Gastrocnemius medialis (tissue), 4 donors: Measurements from ENCODE around the gene RAB4B.
"Not testable (repeated sequence)": the region's sequence is repeated elsewhere in the genome, so short reads cannot be mapped to it uniquely, and the experiment has no call there.

Experiments
- POLR2A ChIP-seq, 2 donors: fragments of 450-650 bp; IDR thresholded peaks; one replicate each; pipeline ENCODE4 v1.6.1; 2017; ENCODE audit warnings: antibody characterized with exemption in 2 of 2, mild to moderate bottlenecking in 2 of 2, moderate library complexity in 2 of 2
- TF ChIP-seq, protein P1 (sequence below), 5 experiments: fragments of 450-650 bp in 3 of 5; fragments of 200-600 bp in 2 of 5; sonication (generic) in 2 of 5; IDR thresholded peaks in 4 of 5; conservative IDR thresholded peaks in 1 of 5; 1 replicate in 4 of 5; 2 replicates in 1 of 5; pipeline ENCODE4 v1.5.1; 2016 to 2019; ENCODE audit warnings: antibody characterized with exemption in 5 of 5, mild to moderate bottlenecking in 3 of 5, moderate library complexity in 3 of 5

DNA sequence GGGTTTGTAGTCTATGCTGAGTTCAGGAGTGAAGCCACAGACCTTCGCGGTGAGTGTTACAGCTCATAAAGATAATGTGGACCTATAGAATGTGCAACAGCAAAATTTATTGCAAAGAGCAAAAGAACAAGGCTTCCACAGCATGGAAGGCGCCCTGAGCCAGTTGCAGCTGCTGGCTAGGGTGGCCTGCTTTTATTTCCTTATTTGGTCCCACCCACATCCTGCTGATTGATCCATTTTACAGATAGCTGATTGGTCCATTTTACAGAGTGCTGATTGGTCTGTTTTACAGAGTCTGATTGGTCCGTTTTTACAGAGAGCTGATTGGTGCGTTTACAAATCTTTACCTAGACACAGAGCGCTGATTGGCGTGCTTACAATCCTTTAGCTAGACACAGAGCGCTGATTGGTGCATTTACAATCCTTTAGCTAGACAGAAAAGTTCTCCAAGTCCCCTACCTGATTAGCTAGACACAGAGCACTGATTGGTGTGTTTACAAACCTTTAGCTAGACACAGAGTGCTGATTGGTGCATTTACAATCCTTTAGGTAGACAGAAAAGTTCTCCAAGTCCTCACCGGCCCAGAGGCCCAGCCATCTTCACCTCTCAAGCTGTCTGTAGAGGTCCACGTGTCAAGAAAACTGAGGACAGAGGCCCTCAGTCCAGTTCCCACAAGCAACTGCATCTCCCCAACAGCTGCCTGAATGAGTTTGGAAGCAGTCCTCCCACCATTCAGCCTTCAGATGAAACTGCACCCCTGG, 6.8 kb upstream of the RAB4B start:
- TF ChIP-seq, protein P1, sequence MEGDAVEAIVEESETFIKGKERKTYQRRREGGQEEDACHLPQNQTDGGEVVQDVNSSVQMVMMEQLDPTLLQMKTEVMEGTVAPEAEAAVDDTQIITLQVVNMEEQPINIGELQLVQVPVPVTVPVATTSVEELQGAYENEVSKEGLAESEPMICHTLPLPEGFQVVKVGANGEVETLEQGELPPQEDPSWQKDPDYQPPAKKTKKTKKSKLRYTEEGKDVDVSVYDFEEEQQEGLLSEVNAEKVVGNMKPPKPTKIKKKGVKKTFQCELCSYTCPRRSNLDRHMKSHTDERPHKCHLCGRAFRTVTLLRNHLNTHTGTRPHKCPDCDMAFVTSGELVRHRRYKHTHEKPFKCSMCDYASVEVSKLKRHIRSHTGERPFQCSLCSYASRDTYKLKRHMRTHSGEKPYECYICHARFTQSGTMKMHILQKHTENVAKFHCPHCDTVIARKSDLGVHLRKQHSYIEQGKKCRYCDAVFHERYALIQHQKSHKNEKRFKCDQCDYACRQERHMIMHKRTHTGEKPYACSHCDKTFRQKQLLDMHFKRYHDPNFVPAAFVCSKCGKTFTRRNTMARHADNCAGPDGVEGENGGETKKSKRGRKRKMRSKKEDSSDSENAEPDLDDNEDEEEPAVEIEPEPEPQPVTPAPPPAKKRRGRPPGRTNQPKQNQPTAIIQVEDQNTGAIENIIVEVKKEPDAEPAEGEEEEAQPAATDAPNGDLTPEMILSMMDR (IDR thresholded peaks at IDR 0.05 in 4 of 5, conservative IDR thresholded peaks at IDR 0.05 in 1 of 5), result not testable (repeated sequence)
- TF ChIP-seq POLR2A (IDR thresholded peaks at IDR 0.05), result not testable (repeated sequence)
